ENCODE results near the gene MYOCOS.

- TF ChIP-seq CTCF (conservative IDR thresholded peaks at IDR 0.05; ENCODE audit: low read depth, low read length) (no peak), POLR2A (IDR thresholded peaks at IDR 0.05; ENCODE audit: low read depth, low read length) (no peak), RCOR1 (IDR thresholded peaks at IDR 0.05; ENCODE audit: insufficient replicate concordance, low read length) (no peak), MAZ (IDR thresholded peaks at IDR 0.05; ENCODE audit: borderline replicate concordance, low read depth, low read length) (no peak), MXI1 (IDR thresholded peaks at IDR 0.05; ENCODE audit: borderline replicate concordance, low read depth, low read length) (no peak), BHLHE40 (IDR thresholded peaks at IDR 0.05; ENCODE audit: low read depth, low read length) (no peak), FOS (IDR thresholded peaks at IDR 0.05; ENCODE audit: low read depth, low read length) (no peak), ELK1 (IDR thresholded peaks at IDR 0.05; ENCODE audit: borderline replicate concordance, low read depth, low read length) (no peak)
These were observed 31.8 kb downstream of the MYOCOS start for GRCh38 chr1:171653796-171654195.

Measured in IMR-90 (cell line).